Skin epidermis (tissue), 12 donors: ENCODE results near the gene TMBIM4.

ENCODE experiments used
- H3K27ac ChIP-seq, 21 experiments: fragments of 200-600 bp; sonication (generic) in 11 of 21; one replicate each; pipeline ENCODE4 v1.5.0; 2020; ENCODE audit warnings: mild to moderate bottlenecking in 3 of 21, inconsistent platforms in 2 of 21, moderate library complexity in 2 of 21
- H3K4me3 ChIP-seq, 7 experiments: fragments of 200-600 bp; sonication (generic) in 2 of 7; one replicate each; pipeline ENCODE4 v1.5.0; 2020; ENCODE audit warnings: inconsistent platforms in 2 of 7, mild to moderate bottlenecking in 2 of 7, moderate library complexity in 1 of 7

TMBIM4 gene

DNA sequence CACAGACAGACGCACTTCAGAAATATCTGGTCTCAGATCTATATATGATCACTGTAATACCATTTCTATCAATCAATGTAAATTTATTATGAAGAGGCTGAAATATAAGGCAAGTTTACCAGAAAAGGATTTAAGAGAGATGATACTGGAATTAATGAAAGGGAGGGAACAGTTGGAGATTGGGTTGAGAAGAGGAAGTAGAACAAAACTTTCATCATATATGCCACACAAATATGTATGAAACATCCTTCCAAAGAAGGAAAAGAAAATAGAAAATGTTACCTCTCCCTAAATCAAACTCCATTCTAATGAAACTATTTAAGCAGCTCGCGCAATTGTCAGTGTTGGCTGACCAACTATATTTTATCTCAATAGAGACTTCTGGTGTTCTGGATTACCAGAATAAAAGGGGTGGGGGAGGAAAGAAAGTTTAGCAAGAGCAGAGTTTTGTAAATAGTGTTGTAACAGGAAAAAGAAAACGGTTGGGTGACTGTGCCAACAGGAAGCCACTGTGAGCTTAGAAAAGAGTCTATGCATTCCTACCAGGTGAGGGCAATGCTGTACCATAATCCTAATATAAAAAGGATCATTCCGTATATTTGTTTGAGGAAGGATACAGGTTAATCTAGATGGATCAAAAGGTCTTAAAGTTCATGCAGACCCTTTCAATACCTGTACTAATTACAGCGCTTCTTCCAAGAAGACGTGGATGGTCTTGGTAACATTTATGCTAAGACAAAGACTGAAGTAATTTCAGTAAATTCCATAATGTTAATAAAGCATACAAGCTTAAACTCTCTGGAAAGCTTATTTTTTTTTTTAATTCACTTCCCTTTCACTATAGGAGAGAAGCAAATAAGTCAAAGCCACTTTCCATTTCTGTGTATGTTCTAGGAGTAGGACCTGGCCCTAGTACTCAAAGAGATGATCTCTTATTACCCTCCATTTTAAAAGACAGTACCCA lies 24.7 kb downstream of the TMBIM4 start:
- Histone ChIP-seq H3K27ac (peak overlapping the region in 4 of 21 experiments; percentile 4 to 35 (median 18)), H3K4me3 (no peak overlapping the region)

DNA sequence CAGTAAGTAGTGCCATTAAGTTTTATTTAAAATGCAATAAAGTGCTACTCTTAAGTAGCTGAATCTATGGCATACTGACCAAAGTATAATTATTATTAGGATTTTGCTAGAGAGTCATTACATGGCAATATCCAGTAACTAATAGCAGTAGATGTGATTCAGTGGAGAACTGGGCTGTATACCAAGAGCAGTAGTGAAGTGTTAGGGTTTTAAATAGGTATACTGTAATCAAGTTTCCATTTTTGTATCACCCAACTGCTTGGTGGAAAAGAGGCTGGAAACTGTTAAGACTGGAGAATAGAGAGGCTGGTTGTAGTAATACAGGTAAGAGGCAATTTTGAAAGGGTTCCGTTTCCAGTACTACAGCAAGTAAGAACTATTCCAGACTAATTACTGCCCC lies 25.9 kb downstream of the TMBIM4 start:
- Histone ChIP-seq H3K27ac (no peak overlapping the region), H3K4me3 (no peak overlapping the region)

DNA sequence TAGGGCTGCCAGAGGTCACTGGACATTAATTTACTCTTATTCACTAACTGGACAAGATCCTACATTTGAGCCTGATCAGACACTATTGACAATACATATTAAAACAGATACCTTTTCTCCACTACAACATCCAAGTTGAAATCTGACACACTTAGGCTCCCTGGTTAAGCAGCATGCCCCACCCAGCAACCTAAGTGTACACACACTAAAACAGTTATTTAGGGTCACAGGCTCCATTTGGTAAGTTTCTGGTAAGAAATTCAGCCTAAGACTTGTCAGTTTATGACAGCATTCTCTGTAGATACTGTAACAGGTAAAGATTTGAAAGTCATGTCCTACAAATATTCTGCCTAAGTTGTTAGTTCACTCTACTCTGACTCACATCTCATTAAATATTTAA lies 27.0 kb downstream of the TMBIM4 start:
- Histone ChIP-seq H3K27ac (no peak overlapping the region), H3K4me3 (no peak overlapping the region)

DNA sequence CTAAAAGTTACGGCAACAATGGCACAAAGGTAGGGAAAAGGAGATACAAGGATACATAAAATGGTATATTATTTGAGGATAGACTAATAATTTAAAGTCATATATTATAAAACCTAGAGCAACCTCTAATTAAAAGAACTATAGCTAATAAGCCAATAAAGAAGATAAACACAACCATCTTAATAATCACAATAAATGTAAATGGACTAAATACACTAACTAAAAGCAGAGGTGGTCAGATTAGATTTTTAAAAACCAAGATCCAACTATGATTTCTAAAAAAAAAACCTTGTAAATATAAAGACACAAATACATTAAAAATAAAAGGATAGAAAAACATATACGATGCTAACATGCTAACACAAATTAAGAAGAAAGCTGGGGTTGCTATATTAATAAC lies 28.5 kb downstream of the TMBIM4 start:
- no peak overlapping the region for H3K27ac ChIP-seq

DNA sequence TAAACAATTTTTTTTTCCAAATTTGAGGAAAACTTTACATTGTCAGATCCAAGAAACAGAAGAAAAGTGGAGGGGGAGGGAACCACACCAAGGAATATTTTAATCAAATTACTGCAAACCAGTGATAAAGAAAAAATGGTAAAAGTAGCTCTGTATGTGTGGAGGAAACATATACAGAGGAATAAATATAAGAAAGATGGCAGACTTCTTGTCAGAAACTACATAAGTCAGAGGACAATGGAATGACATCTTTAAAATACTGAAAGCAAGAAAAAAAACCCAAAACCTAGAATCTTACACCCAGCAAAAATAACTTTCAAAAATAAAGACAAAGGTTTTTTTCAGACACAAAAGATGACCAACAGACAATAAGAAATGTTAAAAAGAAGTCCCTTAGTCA lies 29.1 kb downstream of the TMBIM4 start:
- Histone ChIP-seq H3K27ac (no peak overlapping the region), H3K4me3 (no peak overlapping the region)

More for the DNA sequence above, 28.5 kb downstream of the TMBIM4 start:
- no peak overlapping the region for H3K4me3 ChIP-seq

DNA sequence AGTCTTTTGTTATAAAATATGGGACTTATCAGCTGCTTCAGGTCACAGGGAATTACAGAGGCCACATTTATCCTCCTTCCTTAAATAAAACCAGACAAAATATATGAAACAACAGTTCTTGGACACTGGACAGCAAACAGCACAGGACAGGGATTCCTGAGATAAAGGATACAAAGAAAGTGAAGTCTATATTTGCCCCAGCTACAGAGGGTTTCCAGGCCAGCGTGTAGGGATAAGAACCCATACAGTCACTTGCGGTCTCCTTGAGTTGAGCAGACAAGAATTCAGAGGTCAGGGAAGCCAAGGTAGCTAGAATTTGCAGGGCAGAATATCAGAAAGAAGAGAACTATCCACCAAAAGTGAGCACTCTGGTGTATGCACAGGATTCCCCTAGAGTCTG lies 30.5 kb downstream of the TMBIM4 start:
- H3K27ac ChIP-seq, result no peak overlapping the region

GRCh38 chr12:66137937-66138336 lies 31.9 kb downstream of the TMBIM4 start:
- H3K4me3 ChIP-seq, result no peak overlapping the region
- H3K27ac ChIP-seq, result no peak overlapping the region

More for the DNA sequence above, 30.5 kb downstream of the TMBIM4 start:
- no peak overlapping the region for H3K4me3 ChIP-seq

- Histone ChIP-seq H3K27ac (no peak overlapping the region), H3K4me3 (no peak overlapping the region)
Observed at GRCh38 chr12:66132408-66132807, 37.4 kb downstream of the TMBIM4 start.

- Histone ChIP-seq H3K27ac (peak overlapping the region in 20 of 21 experiments; percentile 48 to 91 (median 78)), H3K4me3 (peak overlapping the region; percentile 68 to 93 (median 78))
Observed at GRCh38 chr12:66131067-66131688, 38.6 kb downstream of the TMBIM4 start.

- Histone ChIP-seq H3K27ac (peak within 1 kb of the TSS in 20 of 21 experiments; percentile 48 to 91 (median 78)), H3K4me3 (peak within 1 kb of the TSS; percentile 68 to 93 (median 78))
Observed at GRCh38 chr12:66130267-66131066, 39.3 kb downstream of the TMBIM4 start, which contains the start of gene LLPH. TSS of gene LLPH (minus strand) at chr12:66130750. CDS start at chr12:66129106, 1,644 bp downstream.

- H3K27ac ChIP-seq, result peak overlapping the region in 19 of 21 experiments; percentile 48 to 91 (median 79)
- H3K4me3 ChIP-seq, result peak overlapping the region; percentile 68 to 93 (median 78)
Observed at GRCh38 chr12:66129934-66130266, 39.9 kb downstream of the TMBIM4 start.

DNA sequence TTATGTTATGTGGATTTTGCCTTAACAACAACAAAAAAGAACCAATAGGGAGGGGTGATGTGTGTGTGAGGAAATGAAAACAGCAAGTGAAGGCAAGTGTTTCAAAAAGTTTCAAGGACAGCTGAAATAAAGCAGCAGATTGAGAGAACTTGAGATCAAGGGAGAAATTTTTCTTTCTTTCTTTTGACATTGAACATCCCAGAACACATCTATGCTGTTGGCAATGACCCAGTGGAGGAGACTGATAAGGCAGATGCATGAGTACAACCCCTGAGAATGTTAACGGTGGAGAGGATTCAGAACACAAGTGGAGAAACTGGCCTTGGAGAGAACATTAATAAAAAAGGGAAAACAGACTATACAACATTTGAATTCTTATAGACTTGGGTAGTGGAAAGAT lies 42.1 kb downstream of the TMBIM4 start:
- Histone ChIP-seq H3K4me3 (no peak overlapping the region), H3K27ac (no peak overlapping the region)

GRCh38 chr12:66120477-66120876 lies 49.3 kb downstream of the TMBIM4 start:
- Histone ChIP-seq H3K4me3 (no peak overlapping the region), H3K27ac (no peak overlapping the region)

DNA sequence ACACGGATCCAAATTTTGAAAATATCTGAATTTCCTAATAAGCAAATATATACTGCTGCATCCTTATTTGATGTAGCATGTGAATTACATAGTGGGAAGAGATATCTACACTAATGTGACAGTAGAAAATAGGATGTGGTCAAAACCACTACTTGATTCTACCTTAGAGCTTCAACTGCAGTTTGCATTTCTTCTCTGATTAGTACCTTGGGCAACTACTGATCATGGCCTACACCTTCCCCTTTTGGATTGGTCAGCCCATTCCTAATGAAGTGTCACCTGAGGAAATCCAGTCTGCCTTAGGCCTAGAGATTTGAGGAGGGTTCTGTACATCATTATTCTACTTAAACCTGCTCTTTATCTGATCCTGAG lies 49.9 kb downstream of the TMBIM4 start:
- H3K4me3 ChIP-seq, result no peak overlapping the region
- no peak overlapping the region for H3K27ac ChIP-seq

DNA sequence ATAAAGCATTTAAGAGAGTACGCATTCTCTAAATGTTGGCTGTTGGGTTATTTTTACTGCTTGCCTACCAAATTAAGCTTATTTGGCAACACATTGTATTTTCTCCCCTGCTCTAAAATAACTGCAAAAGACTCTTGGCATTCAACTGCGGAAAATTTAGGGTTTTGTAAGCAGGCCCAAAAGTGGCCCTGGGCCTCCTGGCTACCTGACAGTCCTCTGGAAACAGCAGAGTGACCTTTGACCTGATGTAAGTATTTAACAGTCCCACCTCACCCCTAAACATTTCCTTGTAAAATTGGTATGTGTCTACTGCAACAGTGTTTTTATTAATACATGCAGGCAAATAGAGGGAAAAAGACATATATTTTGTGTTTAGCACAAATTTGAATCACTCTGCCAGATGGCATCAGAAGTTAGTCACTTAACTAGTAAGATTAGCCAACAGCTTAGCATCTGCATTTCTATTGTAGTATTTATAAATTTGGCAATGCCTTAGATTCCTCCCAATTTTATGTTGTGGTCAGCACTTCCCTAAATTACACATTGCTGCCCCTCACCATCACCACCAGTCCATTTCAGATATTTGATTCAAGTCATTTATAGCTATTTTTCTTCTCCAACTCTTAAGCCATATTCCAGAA lies 50.4 kb downstream of the TMBIM4 start:
- no peak overlapping the region for H3K4me3 ChIP-seq
- no peak overlapping the region for H3K27ac ChIP-seq

- H3K4me3 ChIP-seq, result no peak overlapping the region
- H3K27ac ChIP-seq, result no peak overlapping the region
Observed at GRCh38 chr12:66118240-66118891, 51.4 kb downstream of the TMBIM4 start.

DNA sequence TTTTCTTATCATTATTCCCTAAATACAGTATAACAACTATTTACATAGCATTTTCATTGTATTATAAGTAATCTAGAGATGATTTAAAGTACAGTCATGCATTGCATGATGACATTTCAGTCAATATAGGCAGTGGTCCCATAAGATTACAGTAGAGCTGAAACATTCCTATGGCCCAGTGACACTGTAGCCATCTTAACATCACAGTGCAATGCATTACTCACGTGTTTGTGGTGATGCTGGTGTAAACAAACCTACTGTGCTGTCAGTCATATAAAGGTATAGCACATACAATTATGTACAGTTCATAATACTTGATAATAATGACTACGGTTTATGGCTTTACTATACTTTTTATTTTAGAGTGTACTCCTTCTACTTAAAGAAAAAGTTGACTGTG lies 52.6 kb downstream of the TMBIM4 start:
- Histone ChIP-seq H3K27ac (no peak overlapping the region), H3K4me3 (no peak overlapping the region)

- H3K27ac ChIP-seq, result no peak overlapping the region
- no peak overlapping the region for H3K4me3 ChIP-seq
Observed at GRCh38 chr12:66115071-66115600, 54.7 kb downstream of the TMBIM4 start.

DNA sequence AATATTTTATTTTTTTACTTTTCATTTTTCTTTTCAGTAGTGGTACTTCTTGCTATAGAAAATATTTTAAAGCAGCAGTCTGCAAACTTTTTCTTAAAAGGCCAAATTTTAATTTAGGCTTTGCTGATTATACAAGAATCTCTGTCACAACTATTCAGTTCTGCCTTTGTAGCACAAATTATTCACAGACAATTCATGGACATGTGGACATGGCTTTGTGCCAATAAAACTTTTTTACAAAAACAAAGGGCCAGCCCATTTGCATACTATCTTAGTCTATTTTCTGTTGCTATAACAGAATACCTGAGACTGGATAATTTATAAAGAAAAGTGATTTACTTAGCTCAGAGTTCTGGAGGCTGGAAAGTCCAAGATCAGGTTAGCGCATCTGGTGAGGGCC lies 56.3 kb downstream of the TMBIM4 start:
- Histone ChIP-seq H3K27ac (no peak overlapping the region), H3K4me3 (no peak overlapping the region)
